HS-27A (cell line): ENCODE measurements around the gene CYB561.

Source experiments
- DNase-seq: peaks from one replicate; pipeline ENCODE4 v3.0.0-alpha.2; 2012; ENCODE audit warnings: low read depth, missing footprints

Gene CYB561

GRCh38 chr17:63448655-63449054, 2.5 kb upstream of the CYB561 start:
- no peak for DNase-seq

GRCh38 chr17:63447471-63448009, 1.4 kb upstream of the CYB561 start:
- DNase-seq = no peak

GRCh38 chr17:63446753-63447470, 806 bp upstream of the CYB561 start:
- DNase-seq = no peak

- DNase-seq = no peak
Observed at GRCh38 chr17:63445571-63445953, 544 bp downstream of the CYB561 start.

- DNase-seq = no peak
Observed at GRCh38 chr17:63445065-63445464, 1.0 kb downstream of the CYB561 start.

GRCh38 chr17:63444457-63444856, 1.6 kb downstream of the CYB561 start:
- DNase-seq = no peak

- DNase-seq = no peak
Observed at GRCh38 chr17:63443053-63443452, 3.1 kb downstream of the CYB561 start.

GRCh38 chr17:63442549-63443035, 3.5 kb downstream of the CYB561 start:
- no peak for DNase-seq

- no peak for DNase-seq
Observed at GRCh38 chr17:63442074-63442473, 4.0 kb downstream of the CYB561 start.

GRCh38 chr17:63441654-63442053, 4.5 kb downstream of the CYB561 start:
- DNase-seq = no peak

- DNase-seq = no peak
Observed at GRCh38 chr17:63440770-63441335, 5.3 kb downstream of the CYB561 start.

GRCh38 chr17:63440127-63440769, 5.9 kb downstream of the CYB561 start:
- no peak for DNase-seq

- no peak for DNase-seq
Observed at GRCh38 chr17:63439687-63440086, 6.4 kb downstream of the CYB561 start.

GRCh38 chr17:63438092-63439051, 7.7 kb downstream of the CYB561 start:
- no peak for DNase-seq

- no peak for DNase-seq
Observed at GRCh38 chr17:63437287-63438091, 8.6 kb downstream of the CYB561 start.

GRCh38 chr17:63436523-63437110, 9.5 kb downstream of the CYB561 start:
- no peak for DNase-seq

- DNase-seq = no peak
Observed at GRCh38 chr17:63435681-63436522, 10.2 kb downstream of the CYB561 start.

- no peak for DNase-seq
Observed at GRCh38 chr17:63434951-63435571, 11.0 kb downstream of the CYB561 start.
